Spinal cord (tissue), 10 donors: ENCODE data around the gene TBC1D30. TPM values are rescaled to one million over a fixed set of nuclear protein-coding genes. Genes with fewer than 3 reads are reported as not detected.

ENCODE experiments used
- DNase-seq, 6 donors: peaks; one replicate each; pipeline versions ENCODE4 v3.0.0 to v3.0.0-alpha.2; 2013 to 2015; ENCODE audit warnings: low spot score in 6 of 6, low read depth in 4 of 6
- H3K27ac ChIP-seq: one replicate; pipeline ENCODE4 v1.5.1; 2013; ENCODE audit warnings: low read depth, low read length, control low read depth
- H3K27me3 ChIP-seq: one replicate; pipeline ENCODE4 v1.6.1; 2013; ENCODE audit warnings: low read length; ENCODE audit not compliant: control insufficient read depth, insufficient read depth
- H3K36me3 ChIP-seq: one replicate; pipeline ENCODE4 v1.6.1; 2013; ENCODE audit warnings: low read length; ENCODE audit not compliant: control insufficient read depth, insufficient read depth
- H3K4me1 ChIP-seq: one replicate; pipeline ENCODE4 v1.6.1; 2013; ENCODE audit warnings: low read length; ENCODE audit not compliant: control insufficient read depth, insufficient read depth
- H3K4me3 ChIP-seq: one replicate; pipeline ENCODE4 v1.5.1; 2013; ENCODE audit warnings: low read depth, low read length, control low read depth
- H3K9me3 ChIP-seq: one replicate; pipeline ENCODE4 v1.6.1; 2013; ENCODE audit warnings: low read length; ENCODE audit not compliant: control insufficient read depth, insufficient read depth
- WGBS: methylation state at CpG from one replicate; pipeline ENCODE4 v1.1.5; 2013; ENCODE audit warnings: missing lambda C conversion rate; ENCODE audit not compliant: insufficient coverage; 5-methylcytosine and 5-hydroxymethylcytosine counted together
- polyA plus RNA-seq, 2 donors: library from polyadenylated mRNA; unstranded; fragments of 120-200 nt; gene quantifications; one replicate each; pipeline ENCODE4 v1.2.1, GENCODE V29; 2013; ENCODE audit not compliant: insufficient read length in 2 of 2
- total RNA-seq, 2 donors: library from RNA; depleted of rRNA in 1 of 2; stranded (reverse); fragments of 120-200 nt in 1 of 2; fragments of >200 nt in 1 of 2; gene quantifications; one replicate each; pipeline versions ENCODE4 v1.2.3 to v1.2.4, GENCODE V29; 2013 to 2014
- donor health status: healthy.

TBC1D30 gene
- total and polyA plus RNA-seq, 4 donors: 9.0 to 21.1 (median 18.8) TPM

GRCh38 chr12:64821116-64821630 is 3.3 kb upstream of the TBC1D30 start:
- Histone ChIP-seq H3K4me1 (peaks cover 20% of the 10 kb centered on the region), H3K27ac (no peak overlapping the region), H3K4me3 (no peak overlapping the region), H3K9me3 (no peaks in the 10 kb centered on the region), H3K36me3 (no peaks in the 10 kb centered on the region), H3K27me3 (peaks cover 21% of the 10 kb centered on the region)
- WGBS: 63% methylated on average over 3 of the region's 5 CpGs
- DNase-seq: peak in 1 of 6 donors; percentile 31

GRCh38 chr12:64824130-64824499 is 332 bp upstream of the TBC1D30 start:
- 0% methylated on average over 16 of the region's 16 CpGs for WGBS
- Histone ChIP-seq H3K36me3 (peaks cover 5% of the 10 kb centered on the region), H3K4me3 (peak overlapping the region; percentile 51), H3K27ac (no peak overlapping the region), H3K27me3 (peaks cover 33% of the 10 kb centered on the region), H3K4me1 (peaks cover 22% of the 10 kb centered on the region), H3K9me3 (no peaks in the 10 kb centered on the region)
- DNase-seq: no peak

- Histone ChIP-seq H3K27ac (no peak overlapping the region), H3K4me1 (peaks cover 22% of the 10 kb centered on the region), H3K4me3 (peak overlapping the region; percentile 51), H3K9me3 (no peaks in the 10 kb centered on the region), H3K27me3 (peaks cover 33% of the 10 kb centered on the region), H3K36me3 (peaks cover 7% of the 10 kb centered on the region)
- under 1% methylated on average over 45 of the region's 51 CpGs for WGBS
- peak in 4 of 6 donors; percentile 19 to 80 (median 44) for DNase-seq
These were observed 935 bp downstream of the TBC1D30 start for GRCh38 chr12:64825143-64826021.

DNA sequence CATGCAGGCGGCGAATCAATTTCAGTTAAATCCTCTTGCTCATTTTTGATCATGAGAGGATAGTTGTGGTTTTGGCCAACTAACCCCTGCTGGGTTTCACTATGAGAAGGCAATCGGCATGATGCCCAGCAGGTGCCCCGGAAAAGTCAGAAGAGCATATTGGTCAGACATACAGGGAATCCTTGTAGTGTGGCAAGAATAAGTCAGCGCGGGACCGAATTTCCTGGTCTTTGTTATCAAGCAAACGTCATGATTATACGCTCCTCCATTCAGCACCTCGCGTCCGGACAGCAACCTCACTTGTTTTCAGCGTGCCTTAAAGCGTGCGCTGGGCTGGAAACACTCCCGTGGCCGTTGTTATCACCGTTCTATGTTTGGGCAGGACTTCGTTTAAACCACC is 1.8 kb downstream of the TBC1D30 start:
- H3K27ac ChIP-seq: no peak overlapping the region

GRCh38 chr12:64828713-64829112 is 4.3 kb downstream of the TBC1D30 start:
- Histone ChIP-seq H3K27me3 (peaks cover 33% of the 10 kb centered on the region), H3K4me3 (no peak overlapping the region), H3K27ac (no peak overlapping the region), H3K36me3 (peaks cover 9% of the 10 kb centered on the region), H3K4me1 (peaks cover 22% of the 10 kb centered on the region), H3K9me3 (no peaks in the 10 kb centered on the region)
- WGBS: 89% methylated on average over 6 of the region's 6 CpGs
- no peak for DNase-seq

More for the DNA sequence above, 1.8 kb downstream of the TBC1D30 start:
- no peaks in the 10 kb centered on the region for H3K9me3 ChIP-seq
- peaks cover 22% of the 10 kb centered on the region for H3K4me1 ChIP-seq
- 7% methylated on average over 17 of the region's 19 CpGs for WGBS
- H3K27me3 ChIP-seq: peaks cover 33% of the 10 kb centered on the region
- peaks cover 7% of the 10 kb centered on the region for H3K36me3 ChIP-seq
- peak in 4 of 6 donors; percentile 35 to 86 (median 62) for DNase-seq
- peak overlapping the region; percentile 51 for H3K4me3 ChIP-seq

DNA sequence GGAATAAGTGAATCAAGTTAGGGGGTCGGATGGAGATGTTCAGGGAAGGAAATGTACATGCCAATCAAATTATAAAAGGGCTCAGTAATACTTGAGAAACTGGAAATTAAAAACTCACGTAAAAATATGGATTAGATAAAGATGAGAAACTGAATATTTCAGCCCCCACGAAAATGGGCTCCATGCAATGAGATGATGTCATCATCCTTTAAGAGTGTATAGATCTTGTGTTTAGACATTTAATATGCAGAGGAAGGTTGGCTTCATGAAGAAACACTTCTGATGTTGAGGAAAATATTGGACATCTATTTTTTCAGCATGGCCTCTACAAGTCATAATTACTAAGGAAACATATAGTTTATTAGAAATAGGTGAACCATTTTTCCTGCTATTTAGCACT is 9.5 kb downstream of the TBC1D30 start:
- Histone ChIP-seq H3K4me3 (no peak overlapping the region), H3K27me3 (no peaks in the 10 kb centered on the region), H3K36me3 (peaks cover 6% of the 10 kb centered on the region), H3K27ac (no peak overlapping the region), H3K9me3 (no peaks in the 10 kb centered on the region), H3K4me1 (no peaks in the 10 kb centered on the region)
- 92% methylated on average over 2 of the region's 3 CpGs for WGBS
- DNase-seq: no peak

DNA sequence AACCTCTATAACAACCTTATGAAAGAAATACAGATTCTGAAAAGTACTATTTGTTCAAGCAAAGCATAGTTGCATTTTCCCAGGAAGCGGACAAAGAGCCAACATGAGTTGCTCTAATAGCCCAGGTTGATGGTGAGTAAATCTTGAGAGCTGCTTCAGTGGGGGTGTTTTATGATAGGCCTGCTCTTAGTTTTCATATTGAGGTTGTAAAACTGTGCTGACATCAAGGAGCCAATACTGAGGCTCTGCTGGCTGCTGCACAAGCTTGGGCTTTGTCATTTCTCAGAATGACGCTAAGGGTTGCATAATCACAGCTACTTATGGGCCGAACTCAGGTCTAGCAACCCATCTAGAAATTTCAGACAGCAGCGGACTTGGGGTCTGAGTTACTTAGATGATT is 11.5 kb downstream of the TBC1D30 start:
- 96% methylated on average over 4 of the region's 4 CpGs for WGBS
- DNase-seq: no peak
- H3K4me3 ChIP-seq: no peak overlapping the region
- H3K36me3 ChIP-seq: peaks cover 2% of the 10 kb centered on the region
- H3K27me3 ChIP-seq: no peaks in the 10 kb centered on the region
- no peaks in the 10 kb centered on the region for H3K9me3 ChIP-seq
- no peak overlapping the region for H3K27ac ChIP-seq
- H3K4me1 ChIP-seq: no peaks in the 10 kb centered on the region

- no peak for DNase-seq
- Histone ChIP-seq H3K9me3 (no peaks in the 10 kb centered on the region), H3K4me1 (no peaks in the 10 kb centered on the region), H3K36me3 (peaks cover 2% of the 10 kb centered on the region), H3K27ac (no peak overlapping the region), H3K27me3 (no peaks in the 10 kb centered on the region), H3K4me3 (no peak overlapping the region)
- WGBS: 100% methylated on average over 2 of the region's 3 CpGs
These were observed 12.4 kb downstream of the TBC1D30 start for GRCh38 chr12:64836856-64837255.

DNA sequence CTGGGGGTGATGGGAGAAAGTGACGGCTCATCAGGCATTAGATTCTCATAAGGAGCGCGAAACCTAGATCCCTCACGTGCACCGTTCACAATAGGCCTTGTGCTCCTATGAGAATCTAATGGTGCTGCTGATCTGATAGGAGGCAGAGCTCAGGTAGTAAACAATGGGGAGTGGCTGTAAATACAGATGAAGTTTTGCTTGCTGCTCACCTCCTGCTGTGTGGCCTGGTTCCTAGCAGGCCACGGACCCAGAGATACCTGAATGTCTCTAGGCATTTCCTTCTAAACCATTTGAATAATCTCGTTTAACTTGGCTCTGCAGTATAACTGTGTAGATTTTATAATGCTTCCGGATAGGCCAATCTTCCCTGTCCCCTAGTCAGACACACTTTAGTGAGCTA is 13.0 kb downstream of the TBC1D30 start:
- Histone ChIP-seq H3K36me3 (peaks cover 2% of the 10 kb centered on the region), H3K27me3 (no peaks in the 10 kb centered on the region), H3K27ac (no peak overlapping the region), H3K4me3 (no peak overlapping the region), H3K4me1 (no peaks in the 10 kb centered on the region), H3K9me3 (no peaks in the 10 kb centered on the region)
- WGBS: 89% methylated on average over 5 of the region's 8 CpGs
- no peak for DNase-seq

- Histone ChIP-seq H3K9me3 (no peaks in the 10 kb centered on the region), H3K36me3 (peaks cover 5% of the 10 kb centered on the region), H3K4me1 (no peaks in the 10 kb centered on the region), H3K4me3 (no peak overlapping the region), H3K27me3 (no peaks in the 10 kb centered on the region), H3K27ac (no peak overlapping the region)
- DNase-seq: no peak
These were observed 15.7 kb downstream of the TBC1D30 start for GRCh38 chr12:64840119-64840518.
